SIG-M5 treated with dmso at 0.1 percent for 504 hours (cell line): ENCODE data around the gene TENT5C.

Experiments
- DNase-seq: peaks from one replicate; lab custom pipeline; 2025; ENCODE audit not compliant: unreplicated experiment; lab: John Stamatoyannopoulos, UW

The TENT5C gene

GRCh38 chr1:117653195-117653594, 47.3 kb downstream of the TENT5C start:
- DNase-seq, result no peak

- DNase-seq, result no peak
Observed at GRCh38 chr1:117653732-117654492, 48.1 kb downstream of the TENT5C start.

- no peak for DNase-seq
Observed at GRCh38 chr1:117654493-117655219, 48.8 kb downstream of the TENT5C start.

- DNase-seq, result no peak
Observed at GRCh38 chr1:117655220-117655577, 49.4 kb downstream of the TENT5C start.

GRCh38 chr1:117656202-117656641, 50.4 kb downstream of the TENT5C start:
- no peak for DNase-seq

- DNase-seq, result no peak
Observed at GRCh38 chr1:117657031-117657430, 51.2 kb downstream of the TENT5C start.

- DNase-seq, result no peak
Observed at GRCh38 chr1:117657949-117658660, 52.3 kb downstream of the TENT5C start.

- DNase-seq, result no peak
Observed at GRCh38 chr1:117658676-117659075, 52.8 kb downstream of the TENT5C start.

GRCh38 chr1:117659550-117660270, 53.9 kb downstream of the TENT5C start:
- no peak for DNase-seq

- no peak for DNase-seq
Observed at GRCh38 chr1:117660271-117660965, 54.6 kb downstream of the TENT5C start.

- DNase-seq, result no peak
Observed at GRCh38 chr1:117661027-117661426, 55.2 kb downstream of the TENT5C start.

GRCh38 chr1:117662667-117663066, 56.8 kb downstream of the TENT5C start:
- DNase-seq, result no peak

GRCh38 chr1:117663156-117663902, 57.5 kb downstream of the TENT5C start:
- no peak for DNase-seq

- DNase-seq, result no peak
Observed at GRCh38 chr1:117664314-117664713, 58.5 kb downstream of the TENT5C start.

GRCh38 chr1:117665556-117666270, 59.9 kb downstream of the TENT5C start:
- DNase-seq, result no peak

GRCh38 chr1:117669572-117669971, 63.7 kb downstream of the TENT5C start:
- DNase-seq, result no peak

GRCh38 chr1:117670976-117671780, 65.3 kb downstream of the TENT5C start:
- DNase-seq, result no peak

- no peak for DNase-seq
Observed at GRCh38 chr1:117671781-117672501, 66.1 kb downstream of the TENT5C start.
